Mesothelial cell of epicardium (in vitro differentiated cells): ENCODE results near the gene CAMK2B. TPM values are rescaled to one million over a fixed set of nuclear protein-coding genes. Genes with fewer than 3 reads are reported as not detected.
A peak's percentile ranks its signal among the peaks of the same experiment; 100 is the strongest.

Source experiments
- DNase-seq, 2 experiments: peaks; one replicate each; pipeline ENCODE4 v3.0.0; 2021; ENCODE audit warnings: low spot score in 2 of 2; ENCODE audit not compliant: unreplicated experiment in 2 of 2
- H3K27ac Mint-ChIP-seq: 2 replicates; pipeline ENCODE4 v1.8.0; 2021; ENCODE audit warnings: mixed read lengths
- H3K27me3 Mint-ChIP-seq: 2 replicates; pipeline ENCODE4 v1.8.0; 2021; ENCODE audit warnings: low read depth, mixed read lengths
- H3K36me3 Mint-ChIP-seq: 2 replicates; pipeline ENCODE4 v1.8.0; 2021; ENCODE audit warnings: mixed read lengths
- H3K4me1 Mint-ChIP-seq: 2 replicates; pipeline ENCODE4 v1.8.0; 2021; ENCODE audit warnings: mixed read lengths
- H3K4me3 Mint-ChIP-seq: 2 replicates; pipeline ENCODE4 v1.8.0; 2021; ENCODE audit warnings: mild to moderate bottlenecking, moderate library complexity, mixed read lengths
- H3K9me3 Mint-ChIP-seq: 2 replicates; pipeline ENCODE4 v1.8.0; 2021; ENCODE audit warnings: mixed read lengths
- total RNA-seq: library from RNA; stranded (reverse); gene quantifications from 3 replicates; pipeline ENCODE4 v1.2.1, GENCODE V29; 2021
- TF ChIP-seq, protein P1 (sequence below): fragments of 200-600 bp; sonication (generic); IDR thresholded peaks from one replicate; pipeline ENCODE4 v1.5.0; 2021; ENCODE audit warnings: antibody characterized with exemption; ENCODE audit not compliant: unreplicated experiment

The CAMK2B gene
- total RNA-seq, 1 donor from 2014 or later = 1.8 TPM

DNA sequence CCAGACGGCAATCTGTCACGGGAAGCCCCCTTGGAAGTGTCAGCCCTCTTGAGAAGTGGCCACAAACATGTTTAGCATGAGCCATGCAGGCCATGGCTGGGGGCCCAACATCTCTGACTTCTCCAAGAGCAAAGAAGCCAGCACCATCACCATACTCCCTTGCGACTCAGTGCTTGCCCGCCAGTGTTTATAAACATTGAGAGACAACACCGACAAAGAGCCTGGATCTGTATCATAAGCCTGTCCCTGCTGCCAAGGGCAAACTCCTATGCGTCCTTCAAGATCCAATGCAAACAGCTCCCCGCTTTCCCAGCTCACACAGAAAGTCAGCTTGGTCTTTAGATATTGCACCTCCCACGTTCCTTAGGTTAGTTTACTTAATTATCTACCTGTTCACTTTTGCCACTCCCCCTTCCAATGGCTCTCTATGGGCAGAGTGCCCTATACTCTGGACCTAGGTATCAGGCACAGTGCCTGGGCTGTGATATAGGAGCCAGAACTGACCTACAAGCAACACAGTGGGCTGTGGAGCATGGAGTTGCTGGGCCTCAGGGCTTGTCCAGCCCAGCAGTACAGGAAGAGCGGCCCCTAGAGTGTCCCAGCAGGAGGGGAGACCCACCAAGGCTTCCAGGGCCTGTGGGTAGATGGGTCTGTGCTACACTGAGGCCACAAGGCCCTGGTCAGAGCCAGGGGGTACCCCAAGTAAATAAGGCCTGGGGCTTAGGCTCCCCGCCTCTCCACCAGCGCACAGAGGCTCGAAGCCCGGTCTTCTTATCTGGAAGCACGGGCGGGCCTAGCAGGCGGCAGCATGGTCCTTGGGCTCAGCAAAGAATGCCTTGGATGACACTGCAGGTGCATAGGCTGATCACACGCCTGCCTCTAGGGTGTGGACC lies 37.7 kb downstream of the CAMK2B start:
- H3K27ac Mint-ChIP-seq = no peak overlapping the region
- H3K4me3 Mint-ChIP-seq = no peak overlapping the region
- DNase-seq = peak; percentile 13 to 29
- no peaks in the 10 kb centered on the region for H3K9me3 Mint-ChIP-seq
- peaks cover 14% of the 10 kb centered on the region for H3K4me1 Mint-ChIP-seq
- H3K27me3 Mint-ChIP-seq = peaks cover 17% of the 10 kb centered on the region
- H3K36me3 Mint-ChIP-seq = no peaks in the 10 kb centered on the region
- TF ChIP-seq, protein P1, sequence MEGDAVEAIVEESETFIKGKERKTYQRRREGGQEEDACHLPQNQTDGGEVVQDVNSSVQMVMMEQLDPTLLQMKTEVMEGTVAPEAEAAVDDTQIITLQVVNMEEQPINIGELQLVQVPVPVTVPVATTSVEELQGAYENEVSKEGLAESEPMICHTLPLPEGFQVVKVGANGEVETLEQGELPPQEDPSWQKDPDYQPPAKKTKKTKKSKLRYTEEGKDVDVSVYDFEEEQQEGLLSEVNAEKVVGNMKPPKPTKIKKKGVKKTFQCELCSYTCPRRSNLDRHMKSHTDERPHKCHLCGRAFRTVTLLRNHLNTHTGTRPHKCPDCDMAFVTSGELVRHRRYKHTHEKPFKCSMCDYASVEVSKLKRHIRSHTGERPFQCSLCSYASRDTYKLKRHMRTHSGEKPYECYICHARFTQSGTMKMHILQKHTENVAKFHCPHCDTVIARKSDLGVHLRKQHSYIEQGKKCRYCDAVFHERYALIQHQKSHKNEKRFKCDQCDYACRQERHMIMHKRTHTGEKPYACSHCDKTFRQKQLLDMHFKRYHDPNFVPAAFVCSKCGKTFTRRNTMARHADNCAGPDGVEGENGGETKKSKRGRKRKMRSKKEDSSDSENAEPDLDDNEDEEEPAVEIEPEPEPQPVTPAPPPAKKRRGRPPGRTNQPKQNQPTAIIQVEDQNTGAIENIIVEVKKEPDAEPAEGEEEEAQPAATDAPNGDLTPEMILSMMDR = no peak

DNA sequence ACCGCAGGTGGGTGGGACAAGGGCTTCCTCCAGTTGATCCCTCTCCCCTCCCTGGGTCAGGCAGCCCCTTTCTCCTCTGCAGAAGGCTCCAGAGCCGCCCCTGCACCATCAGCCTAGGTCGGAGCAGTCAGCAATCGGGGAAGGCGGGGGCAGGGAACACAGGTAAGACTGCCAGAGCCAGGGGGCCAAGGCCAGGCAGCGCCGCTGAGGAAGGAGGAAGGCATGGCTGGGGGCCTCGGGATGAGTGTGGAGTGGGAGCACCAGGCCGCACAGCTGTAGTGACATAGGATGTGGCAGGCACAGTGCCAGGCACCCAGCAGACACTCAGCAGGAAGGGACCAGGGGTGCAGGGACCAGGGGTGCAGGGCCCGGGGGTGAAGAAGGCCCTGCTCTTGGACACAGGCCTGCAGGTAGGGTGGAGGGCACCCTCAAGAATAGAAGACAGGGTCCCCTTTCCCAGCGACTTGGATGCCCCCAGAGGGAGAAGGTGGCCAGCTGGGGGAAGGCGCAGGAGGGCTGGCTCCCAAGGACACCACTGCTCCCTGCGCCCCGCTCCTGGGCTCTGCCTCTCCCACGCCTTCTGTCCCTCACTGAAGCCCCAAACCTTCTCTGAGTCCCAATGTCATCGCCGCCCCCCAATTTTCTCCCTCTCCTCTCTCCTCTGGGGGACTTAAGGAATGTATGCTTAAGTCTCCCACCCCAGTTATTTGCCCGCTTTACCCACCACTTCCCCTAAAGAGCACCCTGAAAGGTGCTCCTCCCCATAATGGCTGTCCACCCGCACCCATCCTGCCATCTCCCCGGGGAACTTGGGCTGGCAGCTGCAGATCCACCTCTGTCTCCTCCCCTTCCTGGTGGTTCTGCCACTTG lies 38.5 kb downstream of the CAMK2B start:
- H3K9me3 Mint-ChIP-seq = no peaks in the 10 kb centered on the region
- H3K4me3 Mint-ChIP-seq = no peak overlapping the region
- H3K36me3 Mint-ChIP-seq = no peaks in the 10 kb centered on the region
- TF ChIP-seq, protein P1 = no peak
- no peak overlapping the region for H3K27ac Mint-ChIP-seq
- peaks cover 14% of the 10 kb centered on the region for H3K4me1 Mint-ChIP-seq
- H3K27me3 Mint-ChIP-seq = peaks cover 11% of the 10 kb centered on the region
- DNase-seq = peak; percentile 16 to 38

DNA sequence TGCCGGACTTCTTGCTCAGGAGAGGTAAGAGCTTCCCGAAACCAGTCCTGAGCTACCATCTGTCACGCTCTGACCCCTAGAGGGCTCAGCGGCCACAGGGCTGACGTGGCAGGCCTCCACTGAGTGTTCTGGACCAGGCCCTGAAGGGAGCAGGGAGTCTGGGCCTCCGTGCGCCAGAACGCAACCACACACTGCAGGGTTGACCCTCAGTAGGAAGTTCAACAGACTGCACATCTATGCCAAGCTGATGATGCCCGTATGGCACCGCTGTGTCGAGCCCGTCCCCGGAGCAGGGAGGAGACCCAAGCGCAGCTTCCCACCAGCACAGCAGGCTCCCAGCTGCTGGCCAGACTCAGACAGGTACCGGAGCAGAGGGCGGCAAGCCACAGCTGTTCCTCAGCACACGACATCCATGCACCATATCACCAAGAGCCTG lies 39.2 kb downstream of the CAMK2B start:
- Mint-ChIP-seq H3K27ac (no peak overlapping the region), H3K4me3 (no peak overlapping the region), H3K36me3 (no peaks in the 10 kb centered on the region), H3K4me1 (peaks cover 8% of the 10 kb centered on the region), H3K9me3 (no peaks in the 10 kb centered on the region), H3K27me3 (peaks cover 6% of the 10 kb centered on the region)
- TF ChIP-seq, protein P1 = no peak
- DNase-seq = peak in 1 of 2 experiments; percentile 11

DNA sequence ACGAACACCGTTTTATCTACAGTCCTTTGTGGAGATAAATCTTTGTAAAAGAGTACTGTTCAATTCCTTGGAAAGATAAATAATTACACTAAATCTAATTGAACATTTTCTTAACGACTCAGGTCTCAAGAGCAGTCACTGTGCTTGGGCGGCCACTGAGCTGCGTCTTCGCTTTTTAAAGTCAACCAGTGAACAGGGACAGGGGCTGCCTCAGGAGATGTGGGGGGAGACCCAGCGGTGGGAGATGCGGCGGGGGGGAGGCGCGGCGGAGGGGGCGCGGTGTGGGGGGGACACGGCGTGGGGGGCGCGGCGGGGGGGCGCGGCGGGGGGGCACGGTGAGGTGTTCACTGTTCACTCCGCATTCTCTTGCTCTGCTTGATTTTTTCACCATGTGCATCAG lies 39.8 kb downstream of the CAMK2B start:
- Mint-ChIP-seq H3K27ac (no peak overlapping the region), H3K27me3 (peaks cover 3% of the 10 kb centered on the region), H3K36me3 (no peaks in the 10 kb centered on the region), H3K4me3 (no peak overlapping the region), H3K4me1 (peaks cover 8% of the 10 kb centered on the region), H3K9me3 (no peaks in the 10 kb centered on the region)
- DNase-seq = peak in 1 of 2 experiments; percentile 5
- TF ChIP-seq, protein P1 = no peak

DNA sequence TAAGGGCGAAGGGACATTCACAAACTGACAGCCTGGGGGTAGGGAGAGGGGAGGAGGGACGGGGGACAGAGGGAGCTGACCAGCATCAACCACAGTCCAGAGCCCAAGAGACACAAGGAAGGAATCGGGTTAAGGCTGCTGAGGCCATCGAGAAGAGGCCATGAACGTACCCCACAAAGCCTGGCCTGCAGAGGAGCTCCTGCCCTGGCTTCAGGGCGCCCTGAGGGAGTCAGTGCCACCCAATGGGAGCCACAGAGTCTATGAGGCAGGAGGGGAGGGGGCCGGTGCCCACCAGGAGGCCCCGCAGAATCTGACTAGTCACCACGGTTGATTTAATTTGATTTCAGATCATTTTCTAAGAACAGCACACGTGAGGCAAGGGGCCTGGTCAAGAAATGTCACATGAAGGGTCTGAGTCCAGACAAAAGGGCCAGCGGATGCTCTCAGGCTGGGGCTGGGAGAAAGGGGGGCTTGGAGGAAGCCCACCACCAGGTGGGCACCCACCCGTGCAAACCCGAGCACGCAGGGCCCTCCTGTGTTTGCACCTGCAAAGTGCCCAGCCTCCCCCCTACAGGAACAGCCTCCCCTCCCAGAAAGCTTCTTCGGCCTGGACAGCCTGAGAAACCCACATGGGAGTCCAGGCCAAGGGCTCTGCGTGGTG lies 40.4 kb downstream of the CAMK2B start:
- no peaks in the 10 kb centered on the region for H3K36me3 Mint-ChIP-seq
- no peaks in the 10 kb centered on the region for H3K9me3 Mint-ChIP-seq
- H3K4me3 Mint-ChIP-seq = no peak overlapping the region
- H3K27ac Mint-ChIP-seq = no peak overlapping the region
- peaks cover 3% of the 10 kb centered on the region for H3K27me3 Mint-ChIP-seq
- DNase-seq = peak; percentile 10 to 34
- TF ChIP-seq, protein P1 = no peak
- H3K4me1 Mint-ChIP-seq = peaks cover 3% of the 10 kb centered on the region
